SIG-M5 treated with dmso at 0.1 percent for 504 hours (cell line): ENCODE measurements around the gene KRTAP23-1.

Experiments used
- DNase-seq: peaks from one replicate; lab custom pipeline; 2025; ENCODE audit not compliant: unreplicated experiment; lab: John Stamatoyannopoulos, UW

KRTAP23-1 gene

GRCh38 chr21:30348506-30348905 lies at the start of gene KRTAP23-1:
KRTAP23-1 (minus strand) TSS chr21:30348606; CDS start chr21:30348606, 0 bp downstream.
- no peak for DNase-seq

GRCh38 chr21:30395731-30396130 lies 47.3 kb upstream of the KRTAP23-1 start, which contains the start of gene KRTAP13-1:
KRTAP13-1 (plus strand) TSS chr21:30396031; CDS start chr21:30396087, 56 bp downstream.
- DNase-seq: no peak

- no peak for DNase-seq
These were observed 43.2 kb upstream of the KRTAP23-1 start for GRCh38 chr21:30391492-30392025.

GRCh38 chr21:30382201-30382600 lies 33.8 kb upstream of the KRTAP23-1 start:
- no peak for DNase-seq

GRCh38 chr21:30372139-30372770 lies 23.8 kb upstream of the KRTAP23-1 start, which contains the start of gene KRTAP13-2:
KRTAP13-2 (minus strand) TSS chr21:30372271; CDS start chr21:30372213, 58 bp downstream.
- DNase-seq: no peak

- no peak for DNase-seq
These were observed 7.5 kb upstream of the KRTAP23-1 start for GRCh38 chr21:30355906-30356305.

GRCh38 chr21:30354308-30355005 lies 6.1 kb upstream of the KRTAP23-1 start:
- DNase-seq: no peak

GRCh38 chr21:30351534-30351933 lies 3.1 kb upstream of the KRTAP23-1 start:
- no peak for DNase-seq

GRCh38 chr21:30349572-30349971 lies 1.2 kb upstream of the KRTAP23-1 start:
- no peak for DNase-seq

- no peak for DNase-seq
These were observed 3.4 kb downstream of the KRTAP23-1 start for GRCh38 chr21:30345014-30345413.

GRCh38 chr21:30340714-30341573 lies 7.5 kb downstream of the KRTAP23-1 start:
- DNase-seq: peak; percentile 30

- no peak for DNase-seq
These were observed 9.7 kb downstream of the KRTAP23-1 start for GRCh38 chr21:30338717-30339116.

GRCh38 chr21:30337772-30338171 lies 10.6 kb downstream of the KRTAP23-1 start:
- DNase-seq: no peak

- no peak for DNase-seq
These were observed 11.1 kb downstream of the KRTAP23-1 start, which contains the start of gene KRTAP27-1 for GRCh38 chr21:30337276-30337744. KRTAP27-1 (minus strand) TSS chr21:30337694; CDS start chr21:30337668, 26 bp downstream.

- no peak for DNase-seq
These were observed 11.8 kb downstream of the KRTAP23-1 start for GRCh38 chr21:30336596-30336995.

GRCh38 chr21:30333736-30334135 lies 14.7 kb downstream of the KRTAP23-1 start:
- no peak for DNase-seq

GRCh38 chr21:30332681-30333080 lies 15.7 kb downstream of the KRTAP23-1 start:
- DNase-seq: no peak

GRCh38 chr21:30329203-30329875 lies 19.1 kb downstream of the KRTAP23-1 start:
- DNase-seq: no peak

GRCh38 chr21:30326390-30326789 lies 22.0 kb downstream of the KRTAP23-1 start:
- no peak for DNase-seq

- no peak for DNase-seq
These were observed 28.2 kb downstream of the KRTAP23-1 start, which contains the start of gene KRTAP26-1 for GRCh38 chr21:30320215-30320614. KRTAP26-1 (minus strand) TSS chr21:30320315; CDS start chr21:30320035, 280 bp downstream.
